Measurements from ENCODE around the gene C10orf90. TPM values are rescaled to one million over a fixed set of nuclear protein-coding genes. Genes with fewer than 3 reads are reported as not detected.
A peak's percentile ranks its signal among the peaks of the same experiment; 100 is the strongest.

Gene C10orf90
- total and polyA plus RNA-seq, 4 donors: 0.05 to 0.25 TPM; not detected in 2

DNA sequence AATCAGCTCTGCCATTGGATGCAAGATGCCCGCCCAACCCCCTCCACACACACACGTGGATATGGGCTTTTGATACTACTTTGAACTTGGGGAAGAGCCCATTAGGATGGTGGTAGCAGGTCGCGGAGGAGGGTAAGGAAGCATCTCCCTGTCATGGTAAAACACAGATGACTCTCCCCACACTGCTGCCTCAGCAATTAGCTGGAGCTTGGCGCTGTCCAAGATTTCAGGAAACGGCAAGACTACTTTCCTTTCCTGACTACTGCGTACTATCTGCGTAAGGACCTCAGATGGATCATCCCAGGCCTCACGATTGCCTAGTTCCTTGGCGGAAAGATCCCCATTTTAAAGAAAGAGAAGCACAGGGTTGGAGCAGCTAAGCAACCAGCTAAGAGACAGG lies 134.3 kb downstream of the C10orf90 start:
- 69% methylated on average over 10 of the region's 10 CpGs for whole genome bisulfite sequencing

DNA sequence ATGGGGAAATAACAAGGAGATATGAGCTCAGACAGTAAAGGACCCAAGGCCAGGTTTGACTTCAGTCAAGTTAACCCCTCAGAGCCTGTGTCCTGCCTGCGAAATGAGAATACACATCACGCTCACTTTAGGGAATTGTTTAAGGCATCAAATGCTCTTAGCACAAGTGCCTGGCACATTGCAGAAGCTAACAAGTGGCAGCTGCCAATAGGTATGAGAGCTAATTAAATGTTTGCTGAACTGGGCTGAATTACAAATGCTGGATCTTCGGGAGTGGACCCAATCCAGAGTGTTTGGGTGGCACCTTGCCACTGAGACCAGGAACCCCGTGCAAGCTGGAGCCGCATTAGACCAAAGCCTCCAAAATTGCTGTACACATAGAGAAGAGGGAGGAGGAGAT lies 136.8 kb downstream of the C10orf90 start:
- Histone ChIP-seq H3K4me3 (ENCODE audit: low read depth in 1 of 3, low read length in 3 of 3) (no peak overlapping the region), H3K27me3 (ENCODE audit: control insufficient read depth in 4 of 4, insufficient read depth in 4 of 4, low read length in 3 of 4) (peaks cover 0 to 19% (median 2%) of the 10 kb centered on the region in 4 donors), H3K4me1 (ENCODE audit: control insufficient read depth in 4 of 4, insufficient read depth in 4 of 4, low read length in 3 of 4) (no peaks in the 10 kb centered on the region), H3K36me3 (ENCODE audit: control insufficient read depth in 4 of 4, insufficient read depth in 3 of 4, low read depth in 1 of 4, low read length in 3 of 4) (no peaks in the 10 kb centered on the region), H3K27ac (ENCODE audit: low read depth in 1 of 2, low read length in 2 of 2) (no peak overlapping the region), H3K9me3 (ENCODE audit: control insufficient read depth in 4 of 4, low read length in 3 of 4) (no peaks in the 10 kb centered on the region), H3K9ac (ENCODE audit: low read depth in 1 of 2, low read length in 2 of 2) (no peak overlapping the region)
- TF ChIP-seq GABPA (IDR thresholded peaks at IDR 0.05 in 1 of 2, conservative IDR thresholded peaks at IDR 0.05 in 1 of 2): no peak
- TF ChIP-seq, protein P1, sequence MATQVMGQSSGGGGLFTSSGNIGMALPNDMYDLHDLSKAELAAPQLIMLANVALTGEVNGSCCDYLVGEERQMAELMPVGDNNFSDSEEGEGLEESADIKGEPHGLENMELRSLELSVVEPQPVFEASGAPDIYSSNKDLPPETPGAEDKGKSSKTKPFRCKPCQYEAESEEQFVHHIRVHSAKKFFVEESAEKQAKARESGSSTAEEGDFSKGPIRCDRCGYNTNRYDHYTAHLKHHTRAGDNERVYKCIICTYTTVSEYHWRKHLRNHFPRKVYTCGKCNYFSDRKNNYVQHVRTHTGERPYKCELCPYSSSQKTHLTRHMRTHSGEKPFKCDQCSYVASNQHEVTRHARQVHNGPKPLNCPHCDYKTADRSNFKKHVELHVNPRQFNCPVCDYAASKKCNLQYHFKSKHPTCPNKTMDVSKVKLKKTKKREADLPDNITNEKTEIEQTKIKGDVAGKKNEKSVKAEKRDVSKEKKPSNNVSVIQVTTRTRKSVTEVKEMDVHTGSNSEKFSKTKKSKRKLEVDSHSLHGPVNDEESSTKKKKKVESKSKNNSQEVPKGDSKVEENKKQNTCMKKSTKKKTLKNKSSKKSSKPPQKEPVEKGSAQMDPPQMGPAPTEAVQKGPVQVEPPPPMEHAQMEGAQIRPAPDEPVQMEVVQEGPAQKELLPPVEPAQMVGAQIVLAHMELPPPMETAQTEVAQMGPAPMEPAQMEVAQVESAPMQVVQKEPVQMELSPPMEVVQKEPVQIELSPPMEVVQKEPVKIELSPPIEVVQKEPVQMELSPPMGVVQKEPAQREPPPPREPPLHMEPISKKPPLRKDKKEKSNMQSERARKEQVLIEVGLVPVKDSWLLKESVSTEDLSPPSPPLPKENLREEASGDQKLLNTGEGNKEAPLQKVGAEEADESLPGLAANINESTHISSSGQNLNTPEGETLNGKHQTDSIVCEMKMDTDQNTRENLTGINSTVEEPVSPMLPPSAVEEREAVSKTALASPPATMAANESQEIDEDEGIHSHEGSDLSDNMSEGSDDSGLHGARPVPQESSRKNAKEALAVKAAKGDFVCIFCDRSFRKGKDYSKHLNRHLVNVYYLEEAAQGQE (IDR thresholded peaks at IDR 0.05): no peak
- TF ChIP-seq NR2F2 (IDR thresholded peaks at IDR 0.05): no peak
- no peak for TF ChIP-seq TAF1 (conservative IDR thresholded peaks at IDR 0.05)
- no peak for TF ChIP-seq RAD21 (IDR thresholded peaks at IDR 0.05)
- no peak for TF ChIP-seq YY1 (IDR thresholded peaks at IDR 0.05)
- no peak for TF ChIP-seq HNF4A (conservative IDR thresholded peaks at IDR 0.05)
- TF ChIP-seq, protein P2, sequence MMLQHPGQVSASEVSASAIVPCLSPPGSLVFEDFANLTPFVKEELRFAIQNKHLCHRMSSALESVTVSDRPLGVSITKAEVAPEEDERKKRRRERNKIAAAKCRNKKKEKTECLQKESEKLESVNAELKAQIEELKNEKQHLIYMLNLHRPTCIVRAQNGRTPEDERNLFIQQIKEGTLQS (IDR thresholded peaks at IDR 0.05): no peak
- no peak for TF ChIP-seq RXRA (IDR thresholded peaks at IDR 0.05)
- no peak for TF ChIP-seq SP1 (IDR thresholded peaks at IDR 0.05)
- no peak for TF ChIP-seq FOXA2 (IDR thresholded peaks at IDR 0.05)
- TF ChIP-seq, protein P3, sequence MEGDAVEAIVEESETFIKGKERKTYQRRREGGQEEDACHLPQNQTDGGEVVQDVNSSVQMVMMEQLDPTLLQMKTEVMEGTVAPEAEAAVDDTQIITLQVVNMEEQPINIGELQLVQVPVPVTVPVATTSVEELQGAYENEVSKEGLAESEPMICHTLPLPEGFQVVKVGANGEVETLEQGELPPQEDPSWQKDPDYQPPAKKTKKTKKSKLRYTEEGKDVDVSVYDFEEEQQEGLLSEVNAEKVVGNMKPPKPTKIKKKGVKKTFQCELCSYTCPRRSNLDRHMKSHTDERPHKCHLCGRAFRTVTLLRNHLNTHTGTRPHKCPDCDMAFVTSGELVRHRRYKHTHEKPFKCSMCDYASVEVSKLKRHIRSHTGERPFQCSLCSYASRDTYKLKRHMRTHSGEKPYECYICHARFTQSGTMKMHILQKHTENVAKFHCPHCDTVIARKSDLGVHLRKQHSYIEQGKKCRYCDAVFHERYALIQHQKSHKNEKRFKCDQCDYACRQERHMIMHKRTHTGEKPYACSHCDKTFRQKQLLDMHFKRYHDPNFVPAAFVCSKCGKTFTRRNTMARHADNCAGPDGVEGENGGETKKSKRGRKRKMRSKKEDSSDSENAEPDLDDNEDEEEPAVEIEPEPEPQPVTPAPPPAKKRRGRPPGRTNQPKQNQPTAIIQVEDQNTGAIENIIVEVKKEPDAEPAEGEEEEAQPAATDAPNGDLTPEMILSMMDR (IDR thresholded peaks at IDR 0.05; ENCODE audit: low read depth, low read length, missing input control): no peak
- TF ChIP-seq, protein P4, sequence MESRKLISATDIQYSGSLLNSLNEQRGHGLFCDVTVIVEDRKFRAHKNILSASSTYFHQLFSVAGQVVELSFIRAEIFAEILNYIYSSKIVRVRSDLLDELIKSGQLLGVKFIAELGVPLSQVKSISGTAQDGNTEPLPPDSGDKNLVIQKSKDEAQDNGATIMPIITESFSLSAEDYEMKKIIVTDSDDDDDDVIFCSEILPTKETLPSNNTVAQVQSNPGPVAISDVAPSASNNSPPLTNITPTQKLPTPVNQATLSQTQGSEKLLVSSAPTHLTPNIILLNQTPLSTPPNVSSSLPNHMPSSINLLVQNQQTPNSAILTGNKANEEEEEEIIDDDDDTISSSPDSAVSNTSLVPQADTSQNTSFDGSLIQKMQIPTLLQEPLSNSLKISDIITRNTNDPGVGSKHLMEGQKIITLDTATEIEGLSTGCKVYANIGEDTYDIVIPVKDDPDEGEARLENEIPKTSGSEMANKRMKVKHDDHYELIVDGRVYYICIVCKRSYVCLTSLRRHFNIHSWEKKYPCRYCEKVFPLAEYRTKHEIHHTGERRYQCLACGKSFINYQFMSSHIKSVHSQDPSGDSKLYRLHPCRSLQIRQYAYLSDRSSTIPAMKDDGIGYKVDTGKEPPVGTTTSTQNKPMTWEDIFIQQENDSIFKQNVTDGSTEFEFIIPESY (IDR thresholded peaks at IDR 0.05): no peak
- TF ChIP-seq HNF4G (IDR thresholded peaks at IDR 0.05): no peak
- TF ChIP-seq EGR1 (IDR thresholded peaks at IDR 0.05; ENCODE audit: low read depth in 2 of 2): no peak
- TF ChIP-seq FOXA1 (IDR thresholded peaks at IDR 0.05): no peak
- TF ChIP-seq, protein P5, sequence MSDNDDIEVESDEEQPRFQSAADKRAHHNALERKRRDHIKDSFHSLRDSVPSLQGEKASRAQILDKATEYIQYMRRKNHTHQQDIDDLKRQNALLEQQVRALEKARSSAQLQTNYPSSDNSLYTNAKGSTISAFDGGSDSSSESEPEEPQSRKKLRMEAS (IDR thresholded peaks at IDR 0.05): no peak
- no peak for TF ChIP-seq JUND (IDR thresholded peaks at IDR 0.05)
- no peak for DNase-seq (ENCODE audit: low spot score)
- 83% methylated on average over 5 of the region's 5 CpGs for WGBS

More for the DNA sequence above, 134.3 kb downstream of the C10orf90 start:
- DNase-seq (ENCODE audit: low spot score): no peak
- H3K9me3 ChIP-seq (ENCODE audit: control insufficient read depth in 4 of 4, low read length in 3 of 4): no peaks in the 10 kb centered on the region
- no peak overlapping the region for H3K9ac ChIP-seq (ENCODE audit: low read depth in 1 of 2, low read length in 2 of 2)
- H3K27ac ChIP-seq (ENCODE audit: low read depth in 1 of 2, low read length in 2 of 2): no peak overlapping the region
- H3K27me3 ChIP-seq (ENCODE audit: control insufficient read depth in 4 of 4, insufficient read depth in 4 of 4, low read length in 3 of 4): peaks cover 0 to 19% (median 2%) of the 10 kb centered on the region in 4 donors
- TF ChIP-seq, protein P1 (IDR thresholded peaks at IDR 0.05): peak; percentile 54
- no peak for TF ChIP-seq EGR1 (IDR thresholded peaks at IDR 0.05; ENCODE audit: low read depth in 2 of 2)
- H3K4me3 ChIP-seq (ENCODE audit: low read depth in 1 of 3, low read length in 3 of 3): no peak overlapping the region
- H3K36me3 ChIP-seq (ENCODE audit: control insufficient read depth in 4 of 4, insufficient read depth in 3 of 4, low read depth in 1 of 4, low read length in 3 of 4): no peaks in the 10 kb centered on the region
- H3K4me1 ChIP-seq (ENCODE audit: control insufficient read depth in 4 of 4, insufficient read depth in 4 of 4, low read length in 3 of 4): no peaks in the 10 kb centered on the region

All from liver (tissue), 9 donors.